KMS-11 (cell line): ENCODE data around the gene MMP15.

Experiments
- H2AFZ ChIP-seq: fragments of 200-600 bp; sonication (generic); 2 replicates; pipeline ENCODE4 v1.6.1; 2016; ENCODE audit warnings: antibody characterized with exemption, mixed run types, low read depth
- H3K27ac ChIP-seq: fragments of 200-600 bp; sonication (generic); 2 replicates; pipeline ENCODE4 v1.6.1; 2016; ENCODE audit warnings: mild to moderate bottlenecking, mixed run types
- H3K27me3 ChIP-seq: fragments of 200-600 bp; sonication (generic); 2 replicates; pipeline ENCODE4 v1.6.1; 2017; ENCODE audit warnings: mild to moderate bottlenecking, low read depth, mixed run types, moderate library complexity; ENCODE audit not compliant: insufficient read depth
- H3K36me3 ChIP-seq: fragments of 200-600 bp; sonication (generic); 2 replicates; pipeline ENCODE4 v1.6.1; 2017; ENCODE audit warnings: mild to moderate bottlenecking, mixed run types; ENCODE audit not compliant: insufficient read depth
- H3K4me1 ChIP-seq: fragments of 200-600 bp; sonication (generic); 2 replicates; pipeline ENCODE4 v1.6.1; 2016; ENCODE audit warnings: mild to moderate bottlenecking, low read depth, mixed run types; ENCODE audit not compliant: poor library complexity, severe bottlenecking
- H3K4me2 ChIP-seq: fragments of 200-600 bp; sonication (generic); 2 replicates; pipeline ENCODE4 v1.7.0; 2016; ENCODE audit warnings: mild to moderate bottlenecking, mixed run types
- H3K4me3 ChIP-seq: fragments of 200-600 bp; sonication (generic); IDR thresholded peaks from 2 replicates; pipeline ENCODE4 v1.6.1; 2017; ENCODE audit warnings: low read depth, low read length, mixed read lengths; ENCODE audit not compliant: insufficient read depth
- H3K79me2 ChIP-seq: fragments of 200-600 bp; sonication (generic); 2 replicates; pipeline ENCODE4 v1.6.1; 2016; ENCODE audit warnings: low read depth, mixed run types; ENCODE audit not compliant: insufficient read depth
- H3K9ac ChIP-seq: fragments of 200-600 bp; sonication (generic); 2 replicates; pipeline ENCODE4 v1.6.1; 2016; ENCODE audit warnings: mild to moderate bottlenecking, mixed run types
- H4K20me1 ChIP-seq: fragments of 200-600 bp; sonication (generic); 2 replicates; pipeline ENCODE4 v1.6.1; 2016; ENCODE audit warnings: mild to moderate bottlenecking, mixed run types; ENCODE audit not compliant: insufficient read depth
- TF ChIP-seq, protein P1 (sequence below): fragments of 200-600 bp; sonication (generic); conservative IDR thresholded peaks from 2 replicates; pipeline ENCODE4 v1.6.1; 2017; ENCODE audit warnings: low read depth, mild to moderate bottlenecking, antibody characterized with exemption, low read length, moderate library complexity, mixed read lengths

MMP15 gene

DNA sequence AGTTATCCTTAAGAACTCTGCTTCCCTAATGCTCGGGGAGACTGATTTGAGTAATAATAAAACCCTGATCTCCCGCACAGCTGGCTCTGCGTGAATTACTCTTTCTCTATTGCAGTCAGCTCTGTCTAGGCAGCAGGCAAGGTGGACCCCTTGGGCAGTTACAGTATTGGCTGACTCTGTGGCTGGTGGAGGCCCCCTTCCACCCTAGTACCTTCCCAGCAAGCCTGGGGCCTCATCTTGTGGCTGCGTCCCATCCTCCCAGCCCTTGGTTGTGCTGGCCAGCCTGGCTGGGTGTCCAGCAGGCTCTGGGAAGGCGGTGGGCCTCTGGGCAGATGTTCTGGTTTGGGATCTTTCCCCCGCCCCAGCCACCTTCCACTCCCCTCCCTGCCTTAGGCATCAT, 59.1 kb downstream of the MMP15 start:
- Histone ChIP-seq H3K9ac (no peak overlapping the region), H4K20me1 (no peaks in the 10 kb centered on the region), H3K27me3 (no peaks in the 10 kb centered on the region), H3K4me1 (peaks cover 4% of the 10 kb centered on the region), H2AFZ (no peak overlapping the region), H3K79me2 (no peaks in the 10 kb centered on the region), H3K27ac (no peak overlapping the region), H3K4me2 (no peak overlapping the region), H3K36me3 (no peaks in the 10 kb centered on the region), H3K4me3 (no peak overlapping the region)
- TF ChIP-seq, protein P1, sequence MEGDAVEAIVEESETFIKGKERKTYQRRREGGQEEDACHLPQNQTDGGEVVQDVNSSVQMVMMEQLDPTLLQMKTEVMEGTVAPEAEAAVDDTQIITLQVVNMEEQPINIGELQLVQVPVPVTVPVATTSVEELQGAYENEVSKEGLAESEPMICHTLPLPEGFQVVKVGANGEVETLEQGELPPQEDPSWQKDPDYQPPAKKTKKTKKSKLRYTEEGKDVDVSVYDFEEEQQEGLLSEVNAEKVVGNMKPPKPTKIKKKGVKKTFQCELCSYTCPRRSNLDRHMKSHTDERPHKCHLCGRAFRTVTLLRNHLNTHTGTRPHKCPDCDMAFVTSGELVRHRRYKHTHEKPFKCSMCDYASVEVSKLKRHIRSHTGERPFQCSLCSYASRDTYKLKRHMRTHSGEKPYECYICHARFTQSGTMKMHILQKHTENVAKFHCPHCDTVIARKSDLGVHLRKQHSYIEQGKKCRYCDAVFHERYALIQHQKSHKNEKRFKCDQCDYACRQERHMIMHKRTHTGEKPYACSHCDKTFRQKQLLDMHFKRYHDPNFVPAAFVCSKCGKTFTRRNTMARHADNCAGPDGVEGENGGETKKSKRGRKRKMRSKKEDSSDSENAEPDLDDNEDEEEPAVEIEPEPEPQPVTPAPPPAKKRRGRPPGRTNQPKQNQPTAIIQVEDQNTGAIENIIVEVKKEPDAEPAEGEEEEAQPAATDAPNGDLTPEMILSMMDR, result no peak

DNA sequence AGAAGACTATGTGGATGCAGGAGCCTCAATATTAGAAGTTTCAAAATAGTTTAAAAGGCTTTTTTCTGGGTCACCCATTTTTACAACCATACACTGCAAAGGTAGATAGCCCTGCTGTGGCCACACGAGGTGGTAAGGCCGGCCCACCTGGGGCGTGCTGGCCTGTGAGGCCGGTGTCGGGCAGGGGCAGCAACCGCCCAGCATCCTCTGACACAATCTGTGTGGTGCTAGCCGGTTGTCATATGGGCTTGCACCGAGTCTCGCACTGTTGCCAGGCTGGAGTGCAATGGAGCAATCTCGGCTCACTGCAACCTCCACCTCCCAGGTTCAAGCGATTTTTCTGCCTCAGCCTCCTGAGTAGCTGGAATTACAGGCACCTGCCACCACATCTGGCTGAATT, 59.6 kb downstream of the MMP15 start:
- Histone ChIP-seq H3K9ac (no peak overlapping the region), H3K27me3 (no peaks in the 10 kb centered on the region), H3K4me2 (no peak overlapping the region), H4K20me1 (no peaks in the 10 kb centered on the region), H3K36me3 (no peaks in the 10 kb centered on the region), H3K4me3 (no peak overlapping the region), H3K4me1 (peaks cover 4% of the 10 kb centered on the region), H3K79me2 (no peaks in the 10 kb centered on the region), H3K27ac (no peak overlapping the region), H2AFZ (no peak overlapping the region)
- TF ChIP-seq, protein P1, result no peak

DNA sequence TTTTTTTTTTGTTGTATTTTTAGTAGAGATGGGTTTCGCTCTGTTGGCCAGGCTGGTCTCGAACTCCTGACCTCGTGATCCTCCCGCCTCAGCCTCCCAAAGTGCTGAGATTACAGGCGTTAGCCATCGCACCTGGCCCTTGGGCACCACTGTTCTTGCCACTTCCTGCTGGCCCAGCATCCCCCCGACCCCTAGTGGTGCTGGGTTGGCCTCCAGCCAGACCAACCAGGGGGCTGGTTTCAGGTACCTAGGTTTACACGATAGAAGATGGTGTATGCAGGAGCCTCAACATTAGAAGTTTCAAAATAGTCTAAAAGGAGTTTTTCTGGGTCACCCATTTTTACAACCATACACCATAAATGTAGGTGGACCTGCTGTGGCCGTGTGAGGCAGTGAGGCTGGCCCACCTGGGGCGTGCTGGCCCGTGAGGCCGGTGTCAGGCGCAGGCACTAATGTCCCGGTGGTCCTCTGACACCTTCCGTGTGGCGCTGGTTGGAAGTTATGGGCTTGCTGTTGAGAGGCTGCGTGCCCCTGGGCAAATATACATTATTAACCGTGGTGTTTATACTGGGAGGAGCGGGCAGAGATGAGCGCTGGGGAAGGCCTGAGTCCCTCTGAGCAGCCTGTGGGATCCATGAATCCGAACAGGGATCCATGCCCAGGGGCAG, 60.2 kb downstream of the MMP15 start:
- no peak overlapping the region for H3K4me2 ChIP-seq
- no peaks in the 10 kb centered on the region for H3K27me3 ChIP-seq
- no peak overlapping the region for H3K4me3 ChIP-seq
- H2AFZ ChIP-seq, result no peak overlapping the region
- H3K4me1 ChIP-seq, result peaks cover 4% of the 10 kb centered on the region
- TF ChIP-seq, protein P1, result no peak
- H3K9ac ChIP-seq, result no peak overlapping the region
- no peaks in the 10 kb centered on the region for H3K79me2 ChIP-seq
- H4K20me1 ChIP-seq, result no peaks in the 10 kb centered on the region
- H3K36me3 ChIP-seq, result no peaks in the 10 kb centered on the region
- no peak overlapping the region for H3K27ac ChIP-seq

DNA sequence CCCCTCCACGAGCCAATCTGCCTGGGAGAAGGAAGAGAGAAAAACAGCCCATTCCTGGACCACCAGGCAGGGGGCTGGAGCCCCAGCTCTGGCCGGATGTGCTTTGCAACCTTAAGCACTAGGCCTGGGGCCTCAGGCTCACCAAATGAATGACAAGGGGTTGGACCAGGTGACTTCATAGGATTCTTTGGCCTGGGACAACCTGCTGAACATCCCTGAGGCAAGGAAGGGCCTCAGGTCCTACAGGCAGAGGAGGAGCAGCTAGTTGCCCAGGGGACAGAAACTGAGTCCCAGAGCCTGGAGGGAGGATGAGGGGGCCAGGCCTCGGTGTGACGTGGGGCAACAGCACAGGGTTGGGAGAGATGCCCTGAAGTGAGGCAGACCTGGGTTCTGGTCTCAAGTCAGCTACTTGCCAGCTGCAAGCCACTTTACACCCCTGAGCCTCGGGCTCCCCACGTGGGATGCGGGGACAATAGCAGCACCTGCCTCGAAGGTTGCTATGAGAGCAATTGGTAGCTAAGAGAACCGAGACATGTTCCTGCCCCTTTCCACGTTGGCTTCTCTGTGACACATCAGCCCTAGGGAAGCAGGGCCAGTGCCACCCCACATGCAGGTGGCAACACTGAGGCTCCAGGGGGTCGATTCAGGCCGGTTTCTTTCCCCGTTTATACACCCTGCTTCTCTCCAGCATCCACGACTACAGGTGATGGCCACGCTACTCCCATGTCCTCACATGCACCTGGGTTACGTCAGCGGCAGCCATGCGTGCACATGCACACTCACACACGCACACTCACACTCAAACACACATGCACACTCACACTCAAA, 61.0 kb downstream of the MMP15 start:
- Histone ChIP-seq H3K27me3 (no peaks in the 10 kb centered on the region), H3K36me3 (no peaks in the 10 kb centered on the region), H2AFZ (no peak overlapping the region), H4K20me1 (no peaks in the 10 kb centered on the region), H3K4me3 (no peak overlapping the region), H3K4me2 (no peak overlapping the region), H3K27ac (no peak overlapping the region), H3K4me1 (peaks cover 4% of the 10 kb centered on the region), H3K9ac (no peak overlapping the region), H3K79me2 (no peaks in the 10 kb centered on the region)
- TF ChIP-seq, protein P1, result no peak
